IMR-90 (cell line): ENCODE measurements around the gene KDM5A. TPM values are rescaled to one million over a fixed set of nuclear protein-coding genes. Genes with fewer than 3 reads are reported as not detected.

Experiments
- ATAC-seq: fragments of 200-7000 bp; cut with Tn5 transposase; 2 replicates; pipeline ENCODE4 v1.9.1; 2020; ENCODE audit warnings: low read depth, mild to moderate bottlenecking, moderate library complexity
- BruUV-seq: library from RNA; stranded (reverse); fragments of 400-500 nt; replicated peaks from 2 replicates; lab custom pipeline; 2021; lab: Mats Ljungman, UMichigan
- CTCF ChIA-PET: fragments of 300-600 bp; formaldehyde crosslinking; extraction: SDS; loops from one replicate; lab custom pipeline; 2021; ENCODE audit warnings: antibody characterized with exemption; lab: Yijun Ruan, JAX
- POLR2A ChIA-PET: fragments of 300-600 bp; sonication (Branson Sonifier 250); formaldehyde crosslinking; loops from one replicate; lab custom pipeline; 2022; ENCODE audit warnings: antibody characterized with exemption; ENCODE audit not compliant: unreplicated experiment; lab: Charles Lee
- DNase-seq: peaks from one replicate; pipeline ENCODE4 v3.0.0; 2013
- H2AFZ ChIP-seq: replicated peaks from 2 replicates; pipeline ENCODE3; 2013; ENCODE audit warnings: low read length, mild to moderate bottlenecking; ENCODE audit not compliant: poor library complexity
- H2AK5ac ChIP-seq: 2 replicates; pipeline ENCODE4 v1.6.1; 2013; ENCODE audit warnings: low read depth, low read length, inconsistent platforms
- H2AK9ac ChIP-seq: replicated peaks from 2 replicates; pipeline ENCODE3; 2013; ENCODE audit warnings: mild to moderate bottlenecking, low read depth, low read length, moderate library complexity; ENCODE audit not compliant: poor library complexity
- H2BK120ac ChIP-seq: 2 replicates; pipeline ENCODE4 v1.6.1; 2013; ENCODE audit warnings: low read depth, low read length, inconsistent platforms
- H2BK15ac ChIP-seq: 3 replicates; pipeline ENCODE4 v1.6.1; 2013; ENCODE audit warnings: low read depth, low read length, inconsistent platforms
- H2BK20ac ChIP-seq: 2 replicates; pipeline ENCODE4 v1.6.1; 2013; ENCODE audit warnings: low read depth, mild to moderate bottlenecking, inconsistent platforms, low read length, moderate library complexity
- H2BK5ac ChIP-seq: 2 replicates; pipeline ENCODE4 v1.6.1; 2013; ENCODE audit warnings: mild to moderate bottlenecking, low read depth, low read length, inconsistent platforms; ENCODE audit not compliant: poor library complexity, severe bottlenecking
- H3K14ac ChIP-seq: replicated peaks from 2 replicates; pipeline ENCODE4 v1.6.1; 2013; ENCODE audit warnings: low read depth, low read length, inconsistent platforms
- H3K18ac ChIP-seq: 2 replicates; pipeline ENCODE4 v1.6.1; 2013; ENCODE audit warnings: low read depth, low read length, control low read depth
- H3K23ac ChIP-seq: 2 replicates; pipeline ENCODE4 v1.6.1; 2013; ENCODE audit warnings: low read depth, low read length, inconsistent platforms
- H3K27ac ChIP-seq: 2 replicates; pipeline ENCODE4 v1.5.1; 2013; ENCODE audit warnings: mild to moderate bottlenecking, control low read depth, low read length; ENCODE audit not compliant: insufficient read depth
- H3K27me3 ChIP-seq: 2 replicates; pipeline ENCODE4 v1.6.1; 2013; ENCODE audit warnings: low read length; ENCODE audit not compliant: control insufficient read depth, insufficient read depth
- H3K36me3 ChIP-seq: 2 replicates; pipeline ENCODE4 v1.6.1; 2013; ENCODE audit warnings: low read length, mixed read lengths; ENCODE audit not compliant: control insufficient read depth, insufficient read depth
- H3K4ac ChIP-seq: 2 replicates; pipeline ENCODE4 v1.6.1; 2013; ENCODE audit warnings: low read depth, low read length, inconsistent platforms
- H3K4me1 ChIP-seq: 2 replicates; pipeline ENCODE4 v1.6.1; 2013; ENCODE audit warnings: low read length, mixed read lengths; ENCODE audit not compliant: control insufficient read depth, insufficient read depth
- H3K4me2 ChIP-seq: 2 replicates; pipeline ENCODE4 v1.6.1; 2013; ENCODE audit warnings: low read depth, mild to moderate bottlenecking, control low read depth, low read length, moderate library complexity
- H3K4me3 ChIP-seq: 2 replicates; pipeline ENCODE4 v1.5.1; 2013; ENCODE audit warnings: low read depth, mild to moderate bottlenecking, control low read depth, low read length, moderate library complexity; ENCODE audit not compliant: insufficient read depth
- H3K56ac ChIP-seq: 2 replicates; pipeline ENCODE4 v1.6.1; 2013; ENCODE audit warnings: low read length, inconsistent platforms; ENCODE audit not compliant: insufficient read depth; ENCODE audit errors: extremely low read depth
- H3K79me1 ChIP-seq, 2 experiments: 2 replicates each; pipeline ENCODE4 v1.6.1; 2013; ENCODE audit warnings: low read length in 2 of 2, inconsistent platforms in 1 of 2, low read depth in 1 of 2
- H3K9ac ChIP-seq: 2 replicates; pipeline ENCODE4 v1.6.1; 2013; ENCODE audit warnings: low read depth, low read length, control low read depth
- H3K9me1 ChIP-seq: 2 replicates; pipeline ENCODE4 v1.6.1; 2013; ENCODE audit warnings: low read length, inconsistent platforms; ENCODE audit not compliant: insufficient read depth
- H3K9me3 ChIP-seq: 2 replicates; pipeline ENCODE4 v1.6.1; 2013; ENCODE audit warnings: low read length; ENCODE audit not compliant: control insufficient read depth, insufficient read depth
- H4K20me1 ChIP-seq: 2 replicates; pipeline ENCODE4 v1.6.1; 2013; ENCODE audit warnings: low read length, inconsistent platforms; ENCODE audit not compliant: insufficient read depth
- H4K5ac ChIP-seq: 2 replicates; pipeline ENCODE4 v1.6.1; 2013; ENCODE audit warnings: mild to moderate bottlenecking, low read depth, low read length, control low read depth
- H4K8ac ChIP-seq, 2 experiments: 2 replicates each; pipeline ENCODE4 v1.6.1; 2013; ENCODE audit warnings: low read depth in 2 of 2, low read length in 2 of 2, control low read depth in 1 of 2, inconsistent platforms in 1 of 2
- H4K91ac ChIP-seq: 2 replicates; pipeline ENCODE4 v1.6.1; 2013; ENCODE audit warnings: low read depth, low read length, inconsistent platforms; ENCODE audit not compliant: insufficient read depth
- BHLHE40 ChIP-seq: fragments of 150-350 bp; IDR thresholded peaks from 2 replicates; pipeline ENCODE4 v1.6.1; 2016; ENCODE audit warnings: mild to moderate bottlenecking, low read depth, low read length
- FOS ChIP-seq: fragments of 150-350 bp; IDR thresholded peaks from 2 replicates; pipeline ENCODE4 v1.6.1; 2016; ENCODE audit warnings: low read depth, low read length
- RAD21 ChIP-seq: IDR thresholded peaks from 2 replicates; pipeline ENCODE4 v1.6.1; 2012; ENCODE audit warnings: low read length, improper control_type of control experiment
- RFX5 ChIP-seq: IDR thresholded peaks from 2 replicates; pipeline ENCODE4 v1.8.0; 2012; ENCODE audit warnings: low read depth, mild to moderate bottlenecking, low read length, moderate library complexity
- SMC3 ChIP-seq: fragments of 150-350 bp; IDR thresholded peaks from 2 replicates; pipeline ENCODE4 v1.6.1; 2016; ENCODE audit warnings: low read depth, mild to moderate bottlenecking, antibody characterized with exemption, low read length, moderate library complexity
- WGBS, 2 experiments: methylation state at CpG; one replicate each; pipeline versions ENCODE4 v1.1.5 to v1.1.7; 2013; ENCODE audit warnings: missing lambda C conversion rate in 2 of 2; ENCODE audit not compliant: insufficient read length in 1 of 2; ENCODE audit errors: extremely low coverage in 2 of 2; 5-methylcytosine and 5-hydroxymethylcytosine counted together
- dilution Hi-C: fragments of 300-500 bp; cut with HindIII; formaldehyde crosslinking; loops from one replicate; pipeline ENCODE4 v1.14.3; 2018; ENCODE audit warnings: low sequenced_read_pairs; ENCODE audit not compliant: unreplicated experiment
- in situ Hi-C: fragments of 300-500 bp; cut with MboI; formaldehyde crosslinking; loops from 3 replicates; pipeline ENCODE4 v1.14.3; 2019; ENCODE audit warnings: low sequenced_read_pairs, inconsistent platforms, mixed read lengths
- intact Hi-C: fragments of 100-400 bp; cut with micrococcal nuclease; formaldehyde crosslinking; loops from 2 replicates; pipeline ENCODE4 v1.10.0; 2022
- polyA plus RNA-seq, 3 experiments: library from polyadenylated mRNA; depleted of rRNA; stranded (reverse); fragments of >200 nt; gene quantifications; 2 replicates each; pipeline ENCODE4 v1.2.3, GENCODE V29; 2012; ENCODE audit warnings: low replicate concordance in 1 of 3
- total RNA-seq: library from RNA; depleted of rRNA; stranded (reverse); fragments of >200 nt; gene quantifications from 2 replicates; pipeline ENCODE4 v1.2.3, GENCODE V29; 2012

Gene KDM5A
- total and polyA plus RNA-seq, 2 of the 4 experiments (the other 2 are of a cell fraction), result 7.9 to 95.9 TPM

GRCh38 chr12:318759-319515 is 70.2 kb downstream of the KDM5A start:
- Histone ChIP-seq H4K91ac (no peak overlapping the region), H3K23ac (no peak overlapping the region), H3K18ac (no peak overlapping the region), H3K27ac (no peak overlapping the region), H3K4me2 (no peak overlapping the region), H4K8ac (no peak overlapping the region), H2BK120ac (no peak overlapping the region), H3K36me3 (peaks cover 43% of the 10 kb centered on the region), H3K27me3 (no peaks in the 10 kb centered on the region), H2AFZ (no peak overlapping the region), H3K9me1 (peaks cover 3% of the 10 kb centered on the region; the same call in 1 of the 2 replicates), H2AK5ac (no peak overlapping the region), H2BK20ac (no peak overlapping the region), H2AK9ac (no peak overlapping the region), H3K14ac (no peak overlapping the region), H3K9me3 (no peaks in the 10 kb centered on the region), H3K4me3 (no peak overlapping the region), H2BK5ac (no peak overlapping the region), H3K79me1 (peaks cover 2 to 4% of the 10 kb centered on the region in 2 experiments; a peak in 3 of 4 replicates), H4K20me1 (no peaks in the 10 kb centered on the region; the same call in 1 of the 2 replicates), H2BK15ac (no peak overlapping the region), H3K56ac (no peak overlapping the region), H4K5ac (no peak overlapping the region), H3K4me1 (no peaks in the 10 kb centered on the region), H3K9ac (no peak overlapping the region), H3K4ac (no peak overlapping the region)
- no TSS peak for BruUV-seq
- no peak for ATAC-seq
- ChIA-PET CTCF (interaction anchor here (0.8 kb wide), 1 partner anchor 13 kb away, joined by 3 read pairs; no protein-coding TSS in a partner anchor), POLR2A (no interaction called here)
- dilution Hi-C loops (no loop called here), in situ Hi-C loops (no loop called here), intact Hi-C loops (no loop called here)
- no peak for DNase-seq
- no peak for TF ChIP-seq RAD21
- no peak for TF ChIP-seq RFX5
- TF ChIP-seq FOS, result no peak
- no peak for TF ChIP-seq BHLHE40
- TF ChIP-seq SMC3, result no peak
- 77% methylated on average over 7 of the region's 9 CpGs; no CpG with 5 or more reads in 1 of the 2 experiments for WGBS, 2 experiments
